ENCODE results near the gene SLC17A6.

Gene SLC17A6

GRCh38 chr11:22390283-22390655 lies 52.1 kb downstream of the SLC17A6 start:
- no peak for DNase-seq

- no peak for DNase-seq
Observed at GRCh38 chr11:22392561-22392960, 54.4 kb downstream of the SLC17A6 start.

- DNase-seq, result no peak
Observed at GRCh38 chr11:22405377-22405776, 67.2 kb downstream of the SLC17A6 start.

- DNase-seq, result no peak
Observed at GRCh38 chr11:22407267-22407666, 69.1 kb downstream of the SLC17A6 start.

GRCh38 chr11:22407921-22408320 lies 69.7 kb downstream of the SLC17A6 start:
- no peak for DNase-seq

- no peak for DNase-seq
Observed at GRCh38 chr11:22415476-22415875, 77.3 kb downstream of the SLC17A6 start.

- DNase-seq, result no peak
Observed at GRCh38 chr11:22416462-22416861, 78.3 kb downstream of the SLC17A6 start.

- no peak for DNase-seq
Observed at GRCh38 chr11:22426915-22427314, 88.7 kb downstream of the SLC17A6 start.
